ENCODE results near the gene ZNF385D.

ZNF385D gene

GRCh38 chr3:21638488-21638887, 112.5 kb downstream of the ZNF385D start:
- no peak overlapping the region for H3K4me3 ChIP-seq (ENCODE audit: low read length)
- no peak for TF ChIP-seq ZNF274 (IDR thresholded peaks at IDR 0.05; ENCODE audit: low read depth, low read length)

- no peak overlapping the region for H3K4me3 ChIP-seq (ENCODE audit: low read length)
- TF ChIP-seq ZNF274 (IDR thresholded peaks at IDR 0.05; ENCODE audit: low read depth, low read length) = no peak
These were observed 116.9 kb downstream of the ZNF385D start for GRCh38 chr3:21634112-21634511.

GRCh38 chr3:21624524-21624923, 126.5 kb downstream of the ZNF385D start:
- TF ChIP-seq ZNF274 (IDR thresholded peaks at IDR 0.05; ENCODE audit: low read depth, low read length) = no peak
- H3K4me3 ChIP-seq (ENCODE audit: low read length) = no peak overlapping the region

- no peak for TF ChIP-seq ZNF274 (IDR thresholded peaks at IDR 0.05; ENCODE audit: low read depth, low read length)
- no peak overlapping the region for H3K4me3 ChIP-seq (ENCODE audit: low read length)
These were observed 129.8 kb downstream of the ZNF385D start for GRCh38 chr3:21621181-21621651.

- TF ChIP-seq ZNF274 (IDR thresholded peaks at IDR 0.05; ENCODE audit: low read depth, low read length) = no peak
- H3K4me3 ChIP-seq (ENCODE audit: low read length) = no peak overlapping the region
These were observed 130.4 kb downstream of the ZNF385D start for GRCh38 chr3:21620511-21621155.

- TF ChIP-seq ZNF274 (IDR thresholded peaks at IDR 0.05; ENCODE audit: low read depth, low read length) = no peak
- no peak overlapping the region for H3K4me3 ChIP-seq (ENCODE audit: low read length)
These were observed 132.3 kb downstream of the ZNF385D start for GRCh38 chr3:21618695-21619094.

- no peak for TF ChIP-seq ZNF274 (IDR thresholded peaks at IDR 0.05; ENCODE audit: low read depth, low read length)
These were observed 137.5 kb downstream of the ZNF385D start for GRCh38 chr3:21613372-21614070.

GRCh38 chr3:21601178-21601577, 149.8 kb downstream of the ZNF385D start:
- H3K4me3 ChIP-seq (ENCODE audit: low read length) = no peak overlapping the region
- TF ChIP-seq ZNF274 (IDR thresholded peaks at IDR 0.05; ENCODE audit: low read depth, low read length) = no peak

More at GRCh38 chr3:21613372-21614070, 137.5 kb downstream of the ZNF385D start:
- H3K4me3 ChIP-seq (ENCODE audit: low read length) = no peak overlapping the region

GRCh38 chr3:21599890-21600289, 151.1 kb downstream of the ZNF385D start:
- no peak for TF ChIP-seq ZNF274 (IDR thresholded peaks at IDR 0.05; ENCODE audit: low read depth, low read length)
- no peak overlapping the region for H3K4me3 ChIP-seq (ENCODE audit: low read length)

GRCh38 chr3:21592828-21593227, 158.2 kb downstream of the ZNF385D start:
- TF ChIP-seq ZNF274 (IDR thresholded peaks at IDR 0.05; ENCODE audit: low read depth, low read length) = no peak

GRCh38 chr3:21587894-21588293, 163.1 kb downstream of the ZNF385D start:
- no peak overlapping the region for H3K4me3 ChIP-seq (ENCODE audit: low read length)
- TF ChIP-seq ZNF274 (IDR thresholded peaks at IDR 0.05; ENCODE audit: low read depth, low read length) = no peak

More at GRCh38 chr3:21592828-21593227, 158.2 kb downstream of the ZNF385D start:
- no peak overlapping the region for H3K4me3 ChIP-seq (ENCODE audit: low read length)

GRCh38 chr3:21585216-21585740, 165.7 kb downstream of the ZNF385D start:
- no peak for TF ChIP-seq ZNF274 (IDR thresholded peaks at IDR 0.05; ENCODE audit: low read depth, low read length)
- no peak overlapping the region for H3K4me3 ChIP-seq (ENCODE audit: low read length)

GRCh38 chr3:21573291-21573690, 177.7 kb downstream of the ZNF385D start:
- no peak overlapping the region for H3K4me3 ChIP-seq (ENCODE audit: low read length)
- TF ChIP-seq ZNF274 (IDR thresholded peaks at IDR 0.05; ENCODE audit: low read depth, low read length) = no peak

GRCh38 chr3:21564531-21564930, 186.5 kb downstream of the ZNF385D start:
- H3K4me3 ChIP-seq (ENCODE audit: low read length) = no peak overlapping the region
- TF ChIP-seq ZNF274 (IDR thresholded peaks at IDR 0.05; ENCODE audit: low read depth, low read length) = no peak

GRCh38 chr3:21562243-21562642, 188.8 kb downstream of the ZNF385D start:
- H3K4me3 ChIP-seq (ENCODE audit: low read length) = no peak overlapping the region

More at GRCh38 chr3:21562243-21562642, 188.8 kb downstream of the ZNF385D start:
- TF ChIP-seq ZNF274 (IDR thresholded peaks at IDR 0.05; ENCODE audit: low read depth, low read length) = no peak
